Glutamatergic neuron (in vitro differentiated cells): ENCODE results near the gene GLB1L. TPM values are rescaled to one million over a fixed set of nuclear protein-coding genes. Genes with fewer than 3 reads are reported as not detected.

ENCODE experiments used
- DNase-seq: peaks from one replicate; pipeline ENCODE4 v3.0.0; 2022
- H3K27ac Mint-ChIP-seq: one replicate; pipeline ENCODE4 v1.8.0; 2020; ENCODE audit warnings: mild to moderate bottlenecking, mixed read lengths, inconsistent platforms; ENCODE audit not compliant: unreplicated experiment
- H3K27me3 Mint-ChIP-seq: one replicate; pipeline ENCODE4 v1.8.0; 2020; ENCODE audit warnings: mild to moderate bottlenecking, moderate library complexity, mixed read lengths, inconsistent platforms; ENCODE audit not compliant: unreplicated experiment
- H3K36me3 Mint-ChIP-seq: one replicate; pipeline ENCODE4 v1.8.0; 2020; ENCODE audit warnings: mild to moderate bottlenecking, mixed read lengths, inconsistent platforms; ENCODE audit not compliant: unreplicated experiment
- H3K4me1 Mint-ChIP-seq: one replicate; pipeline ENCODE4 v1.8.0; 2020; ENCODE audit warnings: mild to moderate bottlenecking, low read depth, mixed read lengths, inconsistent platforms; ENCODE audit not compliant: unreplicated experiment
- H3K4me3 Mint-ChIP-seq: one replicate; pipeline ENCODE4 v1.8.0; 2020; ENCODE audit warnings: mild to moderate bottlenecking, mixed read lengths, inconsistent platforms; ENCODE audit not compliant: unreplicated experiment
- H3K9me3 Mint-ChIP-seq: one replicate; pipeline ENCODE4 v1.8.0; 2020; ENCODE audit warnings: mild to moderate bottlenecking, moderate library complexity, mixed read lengths, inconsistent platforms; ENCODE audit not compliant: unreplicated experiment
- CTCF ChIP-seq: fragments of 200-600 bp; sonication (generic); IDR thresholded peaks from one replicate; pipeline ENCODE4 v1.5.0; 2021; ENCODE audit not compliant: partially characterized antibody, unreplicated experiment
- total RNA-seq: library from RNA; stranded (reverse); fragmentation: NEBNext Ultra II Directional; extraction: Animal tissue kit (Norgen Biotek cat#: 25700); gene quantifications from one replicate; pipeline ENCODE4 v1.2.1, GENCODE V29; 2021; ENCODE audit not compliant: unreplicated experiment

The GLB1L gene
- total RNA-seq, 1 donor from 2014 or later, result 6.2 TPM

GRCh38 chr2:219252900-219253752 lies 7.9 kb upstream of the GLB1L start, which contains the start of gene TUBA4B:
TSS of gene TUBA4B (plus strand) at chr2:219253243. CDS start at chr2:219253408, 165 bp downstream.
- peak; percentile 52 for DNase-seq
- Mint-ChIP-seq H3K4me1 (peaks cover 22% of the 10 kb centered on the region), H3K4me3 (peak within 1 kb of the TSS; percentile 88), H3K27ac (no peak within 1 kb of the TSS), H3K36me3 (no peaks in the 10 kb centered on the region), H3K9me3 (peaks cover 7% of the 10 kb centered on the region), H3K27me3 (peaks cover 11% of the 10 kb centered on the region)
- no peak for TF ChIP-seq CTCF

- H3K9me3 Mint-ChIP-seq, result peaks cover 7% of the 10 kb centered on the region
- peaks cover 11% of the 10 kb centered on the region for H3K27me3 Mint-ChIP-seq
- no peak overlapping the region for H3K27ac Mint-ChIP-seq
- H3K4me3 Mint-ChIP-seq, result peak overlapping the region; percentile 88
- peaks cover 22% of the 10 kb centered on the region for H3K4me1 Mint-ChIP-seq
- no peak for TF ChIP-seq CTCF
- DNase-seq, result no peak
- H3K36me3 Mint-ChIP-seq, result no peaks in the 10 kb centered on the region
Measured at GRCh38 chr2:219252570-219252899, 7.3 kb upstream of the GLB1L start.

- TF ChIP-seq CTCF, result no peak
- DNase-seq, result no peak
- H3K4me3 Mint-ChIP-seq, result peak overlapping the region; percentile 88
- peaks cover 5% of the 10 kb centered on the region for H3K9me3 Mint-ChIP-seq
- peaks cover 11% of the 10 kb centered on the region for H3K27me3 Mint-ChIP-seq
- H3K4me1 Mint-ChIP-seq, result peaks cover 22% of the 10 kb centered on the region
- H3K36me3 Mint-ChIP-seq, result no peaks in the 10 kb centered on the region
- H3K27ac Mint-ChIP-seq, result peak overlapping the region; percentile 52
Measured at GRCh38 chr2:219252084-219252483, 6.8 kb upstream of the GLB1L start.

GRCh38 chr2:219251656-219252055 lies 6.4 kb upstream of the GLB1L start:
- Mint-ChIP-seq H3K4me1 (peaks cover 22% of the 10 kb centered on the region), H3K27ac (peak overlapping the region; percentile 52), H3K9me3 (peaks cover 5% of the 10 kb centered on the region), H3K36me3 (no peaks in the 10 kb centered on the region), H3K27me3 (peaks cover 11% of the 10 kb centered on the region), H3K4me3 (peak overlapping the region; percentile 88)
- TF ChIP-seq CTCF, result no peak
- DNase-seq, result no peak
